ENCODE results near the gene P2RY11. TPM values are rescaled to one million over a fixed set of nuclear protein-coding genes. Genes with fewer than 3 reads are reported as not detected.

The P2RY11 gene
- total RNA-seq, 1 donor from 2014 or later: 31.2 TPM

DNA sequence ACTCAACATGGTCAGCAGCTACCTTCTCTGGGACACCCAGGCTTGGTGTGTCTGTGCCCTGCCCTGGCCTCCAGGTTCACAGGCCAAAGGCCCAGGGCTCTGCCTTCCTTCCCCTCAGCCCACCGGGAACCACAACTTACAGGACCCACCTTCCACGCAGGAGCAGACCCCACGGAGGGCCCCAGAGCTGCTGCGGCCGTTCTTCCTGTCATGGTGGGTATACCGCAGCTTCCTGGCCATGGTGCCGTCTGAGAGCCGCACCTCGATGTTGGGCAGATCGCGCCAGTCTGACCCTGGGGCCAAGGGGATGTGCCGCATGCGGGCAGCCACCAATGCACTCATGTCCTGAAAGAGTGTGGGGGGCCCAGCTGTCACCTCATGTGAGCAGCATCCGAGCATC lies 25.4 kb downstream of the P2RY11 start:
- Mint-ChIP-seq H3K4me3 (no peak overlapping the region), H3K4me1 (no peaks in the 10 kb centered on the region), H3K27me3 (ENCODE audit: low read depth) (no peaks in the 10 kb centered on the region), H3K9me3 (no peaks in the 10 kb centered on the region), H3K36me3 (peaks cover 12% of the 10 kb centered on the region), H3K27ac (no peak overlapping the region)
- TF ChIP-seq CTCF (IDR thresholded peaks at IDR 0.05; ENCODE audit: unreplicated experiment): no peak
- no peak for DNase-seq (ENCODE audit: low spot score in 2 of 2, unreplicated experiment in 2 of 2)

- DNase-seq (ENCODE audit: low spot score in 2 of 2, unreplicated experiment in 2 of 2): no peak
- Mint-ChIP-seq H3K9me3 (no peaks in the 10 kb centered on the region), H3K36me3 (peaks cover 13% of the 10 kb centered on the region), H3K4me3 (no peak overlapping the region), H3K27ac (no peak overlapping the region), H3K4me1 (no peaks in the 10 kb centered on the region), H3K27me3 (ENCODE audit: low read depth) (no peaks in the 10 kb centered on the region)
- TF ChIP-seq CTCF (IDR thresholded peaks at IDR 0.05; ENCODE audit: unreplicated experiment): no peak
Observed at GRCh38 chr19:10137751-10138682, 26.5 kb downstream of the P2RY11 start.

DNA sequence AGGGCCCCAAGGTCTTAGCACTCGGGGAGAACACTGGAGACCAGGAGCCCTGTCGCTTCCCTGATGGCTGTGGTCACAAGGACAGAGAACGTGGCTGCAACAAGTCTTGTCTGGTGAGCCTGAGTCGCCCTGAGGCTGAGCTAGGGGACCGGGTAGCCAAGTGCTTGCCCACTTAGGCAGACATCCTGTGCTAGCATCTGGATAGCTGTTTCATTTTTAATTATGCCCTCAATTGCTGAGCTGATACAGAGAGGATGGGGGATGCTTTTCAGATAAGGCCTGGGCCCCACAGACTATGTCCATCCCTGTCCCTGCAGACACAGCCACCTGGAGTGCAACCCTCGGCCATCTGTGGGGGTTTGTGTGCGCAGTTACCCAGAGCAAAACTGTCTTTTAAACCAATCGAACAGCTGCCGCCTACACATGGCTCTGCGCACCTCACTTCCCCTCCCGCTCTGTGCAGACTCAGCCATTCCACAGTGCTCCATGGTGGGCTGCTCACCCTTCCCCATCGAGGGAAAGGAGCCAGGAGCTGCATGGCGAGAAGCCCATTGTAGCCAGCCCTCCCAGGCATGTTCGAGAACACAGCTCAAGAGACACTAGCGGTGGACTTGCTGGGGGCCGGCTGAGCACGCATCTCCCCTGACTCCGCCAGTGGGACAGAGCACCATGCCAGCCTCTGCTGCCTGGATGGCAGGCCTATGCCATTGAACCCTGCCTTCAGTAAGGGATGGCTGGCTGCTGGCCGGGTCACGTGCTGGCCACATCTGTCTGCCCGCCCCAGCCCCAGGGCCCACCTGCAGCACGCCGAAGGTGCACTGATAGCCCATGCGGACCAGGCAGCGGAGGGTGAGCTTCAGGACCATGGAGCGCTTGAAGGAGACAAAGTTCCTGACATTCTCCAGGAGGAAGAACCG lies 27.6 kb downstream of the P2RY11 start:
- no peak overlapping the region for H3K4me3 Mint-ChIP-seq
- no peaks in the 10 kb centered on the region for H3K4me1 Mint-ChIP-seq
- no peaks in the 10 kb centered on the region for H3K27me3 Mint-ChIP-seq (ENCODE audit: low read depth)
- no peak for TF ChIP-seq CTCF (IDR thresholded peaks at IDR 0.05; ENCODE audit: unreplicated experiment)
- H3K36me3 Mint-ChIP-seq: peaks cover 15% of the 10 kb centered on the region
- DNase-seq (ENCODE audit: low spot score in 2 of 2, unreplicated experiment in 2 of 2): no peak
- no peaks in the 10 kb centered on the region for H3K9me3 Mint-ChIP-seq
- no peak overlapping the region for H3K27ac Mint-ChIP-seq

DNA sequence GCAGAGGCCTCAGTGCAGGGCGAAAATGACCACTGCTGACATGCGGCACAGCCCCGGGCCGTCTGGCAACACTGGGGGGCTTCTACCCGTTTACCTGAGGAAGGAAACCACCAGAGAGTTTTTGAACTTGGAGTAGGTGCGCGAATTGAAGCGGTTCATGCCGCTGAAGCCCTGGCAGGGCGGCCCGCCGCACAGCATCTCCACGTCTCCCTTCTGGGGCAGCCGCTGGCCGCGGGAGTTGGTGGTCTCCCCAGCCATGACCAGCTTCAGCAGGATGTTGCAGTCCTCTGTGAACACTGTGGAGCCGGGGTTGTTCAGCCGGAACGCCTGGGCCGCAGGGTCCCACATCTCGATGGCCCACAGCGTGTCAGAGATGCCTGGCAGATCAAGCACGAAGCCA lies 28.5 kb downstream of the P2RY11 start:
- Mint-ChIP-seq H3K4me3 (no peak overlapping the region), H3K27ac (no peak overlapping the region), H3K36me3 (peaks cover 15% of the 10 kb centered on the region), H3K9me3 (no peaks in the 10 kb centered on the region), H3K4me1 (no peaks in the 10 kb centered on the region), H3K27me3 (ENCODE audit: low read depth) (no peaks in the 10 kb centered on the region)
- DNase-seq (ENCODE audit: low spot score in 2 of 2, unreplicated experiment in 2 of 2): no peak
- no peak for TF ChIP-seq CTCF (IDR thresholded peaks at IDR 0.05; ENCODE audit: unreplicated experiment)

DNA sequence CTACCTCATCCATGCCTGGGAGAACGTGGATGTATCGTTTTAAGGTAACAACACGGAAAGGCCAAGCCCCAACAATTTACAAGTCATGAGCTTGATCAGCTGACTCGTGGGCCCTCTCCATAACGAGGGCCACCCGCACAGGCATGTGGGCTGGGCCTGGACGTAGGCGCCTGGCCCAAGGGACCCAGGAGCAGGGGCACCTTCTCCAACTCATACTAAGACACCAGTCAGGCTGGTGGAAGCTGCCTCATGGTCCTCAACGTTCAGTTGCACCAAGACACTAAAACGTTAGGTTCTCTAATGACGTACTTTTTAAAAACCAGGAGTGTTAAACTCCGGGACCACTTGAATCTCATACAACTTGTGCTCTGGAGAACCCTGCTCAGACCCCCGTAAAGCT lies 30.0 kb downstream of the P2RY11 start:
- Mint-ChIP-seq H3K4me1 (no peaks in the 10 kb centered on the region), H3K27ac (no peak overlapping the region), H3K36me3 (peaks cover 25% of the 10 kb centered on the region), H3K27me3 (ENCODE audit: low read depth) (no peaks in the 10 kb centered on the region), H3K4me3 (no peak overlapping the region), H3K9me3 (no peaks in the 10 kb centered on the region)
- DNase-seq (ENCODE audit: low spot score in 2 of 2, unreplicated experiment in 2 of 2): no peak
- no peak for TF ChIP-seq CTCF (IDR thresholded peaks at IDR 0.05; ENCODE audit: unreplicated experiment)
